NCI-H146 treated with DMSO at 0.1 percent for 48 hours (cell line): ENCODE measurements around the gene ARHGEF6.

ENCODE experiments used
- DNase-seq: peaks from one replicate; lab custom pipeline; 2025; ENCODE audit not compliant: unreplicated experiment; lab: John Stamatoyannopoulos, UW

Gene ARHGEF6

DNA sequence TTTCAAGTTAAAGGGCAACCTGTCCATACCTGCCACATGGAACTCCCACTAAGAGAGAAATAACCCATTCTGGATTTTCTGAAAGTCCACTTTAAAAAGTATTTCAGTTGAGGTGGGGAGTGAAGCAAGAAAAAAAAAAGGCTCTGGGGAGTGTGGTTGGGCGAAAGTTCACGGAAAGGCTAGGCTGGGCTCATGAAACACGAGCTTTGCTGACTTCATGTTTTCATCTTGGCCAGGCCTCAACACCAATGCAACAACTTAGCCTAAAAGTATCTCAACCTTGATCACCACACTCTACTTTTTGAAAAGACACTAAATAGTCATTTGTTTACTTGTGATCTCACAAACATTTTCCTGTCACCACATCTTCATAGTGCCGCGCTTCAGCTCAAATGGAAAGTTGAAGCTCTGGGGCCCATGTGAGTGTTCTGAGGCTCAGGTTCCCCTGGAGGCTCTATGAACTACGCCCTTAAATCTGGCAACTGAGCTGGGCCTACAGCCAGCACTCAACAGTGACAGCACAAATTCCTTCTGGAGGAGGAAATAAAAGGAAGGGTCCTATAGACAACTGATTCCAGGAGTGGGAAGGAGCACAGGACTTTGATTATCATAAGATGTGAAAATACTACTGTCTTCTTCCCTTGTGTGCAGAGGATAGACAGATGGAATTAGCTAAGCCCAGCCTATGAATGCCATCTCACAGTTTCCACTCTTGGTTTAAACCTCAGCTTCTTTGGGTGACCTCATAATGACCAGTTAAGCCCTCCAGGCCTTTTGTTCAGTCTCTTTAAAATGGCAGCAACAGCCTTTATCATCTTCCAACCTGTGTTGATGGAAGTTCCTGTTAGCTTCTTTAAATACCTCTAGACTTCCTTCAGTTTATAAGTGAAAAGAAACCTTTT lies 127.7 kb downstream of the ARHGEF6 start:
- no peak for DNase-seq

DNA sequence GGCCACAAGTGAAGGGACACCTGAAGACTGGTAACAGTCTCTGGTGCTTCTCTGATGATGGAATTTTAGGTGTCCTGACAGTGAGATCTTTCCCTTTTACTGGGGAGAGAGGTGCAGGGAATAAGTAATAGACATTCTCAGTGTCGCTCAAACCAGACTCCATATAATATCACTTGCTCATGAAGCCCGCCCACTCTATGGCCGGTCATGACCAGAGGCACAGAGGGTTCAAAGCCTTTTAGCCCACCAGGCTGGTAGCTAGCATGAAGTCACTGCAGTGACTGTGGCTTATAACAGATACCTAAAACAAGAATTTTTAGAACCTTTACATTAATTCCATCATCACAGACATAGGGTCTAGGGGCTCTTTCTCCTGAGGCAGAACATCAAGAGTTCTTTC lies 129.9 kb downstream of the ARHGEF6 start:
- DNase-seq: no peak

DNA sequence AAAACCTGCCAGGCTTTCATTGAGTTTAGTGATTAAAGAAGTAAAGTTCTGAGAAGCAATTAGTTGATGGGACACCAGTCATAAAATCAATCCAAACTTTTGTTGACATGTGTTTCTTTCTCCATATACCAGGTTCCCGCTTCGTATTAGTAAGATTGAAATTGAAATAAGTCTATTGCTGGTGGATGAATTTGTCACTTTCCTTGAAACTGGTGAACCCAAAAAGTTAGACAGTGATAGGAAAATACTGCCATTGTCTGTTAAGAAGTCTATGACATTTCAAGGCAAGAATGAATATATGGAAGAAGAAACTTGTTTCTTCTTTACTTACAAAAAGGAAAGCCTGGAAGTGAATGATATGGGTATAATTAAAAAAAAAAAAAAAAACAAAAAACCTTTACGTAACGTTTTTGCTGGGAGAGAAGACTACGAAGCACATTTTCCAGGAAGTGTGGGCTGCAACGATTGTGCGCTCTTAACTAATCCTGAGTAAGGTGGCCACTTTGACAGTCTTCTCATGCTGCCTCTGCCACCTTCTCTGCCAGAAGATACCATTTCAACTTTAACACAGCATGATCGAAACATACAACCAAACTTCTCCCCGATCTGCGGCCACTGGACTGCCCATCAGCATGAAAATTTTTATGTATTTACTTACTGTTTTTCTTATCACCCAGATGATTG lies 132.9 kb downstream of the ARHGEF6 start, which contains the start of gene CD40LG:
Gene CD40LG, plus strand, starts transcription at position 482 of the 684 bp plus-strand sequence. Its CDS starts 91 bp downstream, at position 573.
- DNase-seq: no peak

DNA sequence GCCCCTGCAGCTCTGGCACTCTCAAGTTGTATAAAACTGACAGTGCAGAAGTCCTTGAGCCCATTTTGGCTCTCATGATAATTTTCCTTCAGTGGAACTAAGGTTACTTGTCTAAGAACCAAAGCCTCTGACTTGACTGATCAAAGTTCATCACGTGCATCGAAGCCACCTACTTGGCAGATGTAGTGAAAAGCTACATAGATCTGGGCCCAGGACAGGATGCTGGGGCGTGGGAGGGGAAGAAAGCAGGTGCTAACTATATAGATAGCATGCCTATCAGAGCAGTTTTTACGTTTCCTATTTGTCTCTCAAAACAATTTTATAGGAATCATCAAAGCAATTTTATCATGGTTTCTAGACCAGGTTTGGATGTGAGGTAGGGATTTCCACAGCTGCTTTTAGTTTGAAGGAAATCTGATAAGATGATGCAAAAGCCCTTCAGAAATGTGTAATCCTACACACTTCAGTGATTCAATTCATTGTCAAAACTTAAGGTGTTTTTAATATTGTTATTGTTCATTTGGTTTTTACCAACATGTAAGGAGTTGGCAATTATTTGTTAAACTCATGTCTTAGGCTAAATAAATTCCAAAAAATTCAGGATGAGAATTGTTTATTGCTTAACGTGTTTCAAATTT lies 134.0 kb downstream of the ARHGEF6 start:
- no peak for DNase-seq

DNA sequence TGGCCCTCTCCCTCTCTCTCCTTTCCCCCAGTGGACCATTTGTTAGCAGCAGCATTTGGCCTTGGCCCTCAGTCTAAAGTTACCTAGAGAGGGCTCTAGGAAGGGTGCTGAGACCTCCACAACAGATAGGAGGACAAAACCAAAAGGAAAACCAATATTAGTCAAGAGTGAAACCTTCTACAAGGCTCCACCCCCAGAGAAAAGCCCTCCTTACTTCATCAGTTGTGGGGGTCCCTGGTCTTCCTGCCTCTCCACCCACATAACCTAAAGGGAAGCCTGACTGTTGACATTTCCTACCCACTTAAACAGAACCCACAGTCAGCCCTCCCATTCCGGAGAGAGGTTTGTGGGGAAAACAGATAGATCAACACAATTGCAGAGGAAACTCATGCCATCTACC lies 137.5 kb downstream of the ARHGEF6 start:
- DNase-seq: no peak

DNA sequence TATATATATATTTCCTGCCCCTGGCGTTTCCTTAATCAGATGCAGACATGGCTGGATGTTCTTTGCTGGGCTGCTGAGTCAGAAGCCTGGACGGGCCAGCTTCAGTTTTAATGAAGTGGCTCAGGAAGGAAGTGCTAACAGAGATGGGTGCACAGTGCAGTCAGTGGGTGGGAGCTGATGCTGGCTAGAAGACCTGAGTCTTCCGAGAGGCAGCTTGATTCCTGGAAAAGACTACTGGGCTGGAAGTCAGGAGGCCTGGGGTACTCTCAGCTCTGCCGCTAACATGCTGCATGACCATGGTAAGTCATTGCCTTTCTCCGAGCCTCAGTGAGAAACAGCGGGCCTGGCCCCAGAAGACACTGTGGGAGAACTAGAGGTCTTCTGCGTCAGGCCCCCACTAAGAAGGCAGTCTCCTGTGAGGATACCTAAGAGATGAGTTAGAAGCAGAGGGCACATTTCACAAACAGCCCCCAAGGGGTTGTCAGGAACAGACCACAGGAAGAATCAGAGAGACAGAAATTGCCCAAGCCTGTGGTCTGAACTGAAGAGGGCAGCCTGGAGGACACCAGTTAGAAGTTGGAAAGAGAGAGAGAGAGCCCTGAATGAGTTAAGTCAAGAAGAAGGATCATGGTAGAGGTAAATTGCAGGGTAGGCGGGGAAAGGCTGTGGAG lies 141.1 kb downstream of the ARHGEF6 start:
- no peak for DNase-seq

DNA sequence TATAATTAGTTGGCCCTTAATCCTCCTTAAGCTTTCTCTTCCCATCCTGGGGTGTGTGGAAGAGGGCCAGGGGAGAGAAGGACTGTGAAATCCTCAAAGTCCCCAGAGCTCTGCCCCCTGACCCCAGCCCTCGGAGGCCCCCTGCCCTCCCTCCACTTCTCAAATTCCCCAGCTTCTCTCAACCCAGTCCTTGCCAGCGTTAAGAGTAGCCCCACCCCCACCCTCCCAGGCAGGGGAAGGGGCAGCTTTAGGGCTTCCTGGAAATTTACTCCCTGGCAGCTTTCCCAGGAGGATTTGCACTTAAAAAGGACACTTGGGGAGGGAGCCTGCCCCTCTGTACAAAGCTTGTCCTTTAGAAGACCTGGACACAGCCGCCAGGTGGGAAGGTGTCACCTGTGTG lies 144.6 kb downstream of the ARHGEF6 start:
- no peak for DNase-seq

DNA sequence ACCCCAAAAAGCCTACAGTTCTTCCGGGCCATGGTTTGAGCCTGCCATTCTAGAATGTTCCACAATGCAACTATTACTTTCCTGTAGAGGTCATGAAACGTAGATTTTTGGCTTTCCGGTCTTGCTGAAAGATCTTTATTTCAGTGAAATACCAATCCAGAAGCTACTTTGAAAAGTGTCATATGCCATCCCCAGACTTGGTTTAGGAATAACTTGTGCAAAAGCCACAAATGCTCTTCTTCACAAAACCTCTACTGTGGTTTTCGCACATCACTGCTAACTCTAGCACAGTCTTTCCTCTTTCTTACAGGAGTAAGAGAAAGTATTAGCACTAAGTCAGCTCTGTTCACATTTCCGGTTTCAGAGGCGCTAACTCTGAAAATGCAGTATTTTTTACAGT lies 145.5 kb downstream of the ARHGEF6 start:
- no peak for DNase-seq

DNA sequence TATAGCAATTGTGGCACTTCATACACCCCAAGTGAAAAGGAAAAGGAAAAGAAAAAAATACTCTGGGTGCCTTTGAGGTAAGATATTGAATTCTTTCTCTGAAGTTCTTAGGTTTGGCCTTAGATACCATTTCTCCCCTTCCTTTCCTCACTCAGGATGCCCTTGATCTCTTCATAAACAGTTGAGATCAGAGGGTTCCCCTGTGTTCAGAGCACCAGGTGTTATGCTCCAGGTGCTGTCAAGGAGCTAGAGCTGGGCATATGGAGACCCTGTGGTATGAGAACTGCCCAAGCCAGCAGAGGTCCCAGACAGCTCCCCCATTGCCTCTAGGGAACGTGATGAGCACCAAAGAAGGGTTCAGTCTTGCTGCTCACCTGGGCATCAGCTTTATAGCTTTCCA lies 149.9 kb downstream of the ARHGEF6 start:
- DNase-seq: no peak

DNA sequence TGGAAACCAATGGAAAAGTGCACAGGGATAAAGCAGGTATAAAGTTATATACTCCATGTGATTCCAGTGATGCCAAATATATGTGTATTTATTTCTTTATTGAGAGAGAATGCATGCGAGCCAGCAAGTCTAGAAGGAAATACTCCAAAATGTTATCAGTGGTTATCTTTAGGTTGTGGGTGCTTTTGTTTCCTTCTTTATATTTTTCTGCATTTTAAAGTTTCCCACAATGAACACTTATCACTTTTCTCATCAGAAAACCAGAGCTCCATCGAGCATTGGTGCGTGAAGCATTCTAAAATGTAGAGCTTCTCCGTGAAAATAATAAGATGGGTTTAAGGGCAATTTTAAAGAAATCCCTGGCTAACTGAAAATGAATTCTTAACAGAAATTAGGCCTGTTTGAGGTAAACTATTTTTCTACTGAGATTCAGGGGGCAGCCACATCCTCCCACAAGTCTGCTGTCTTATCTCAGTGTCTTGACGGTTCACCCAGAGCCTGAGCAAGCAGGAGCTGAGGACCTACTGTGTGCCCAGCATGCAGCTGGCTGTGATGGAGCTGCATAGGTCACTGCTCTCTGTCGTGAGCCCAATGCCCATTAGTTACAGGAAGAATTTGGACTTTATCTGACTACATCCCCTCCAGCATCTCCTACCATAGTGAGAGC lies 151.5 kb downstream of the ARHGEF6 start:
- DNase-seq: no peak

DNA sequence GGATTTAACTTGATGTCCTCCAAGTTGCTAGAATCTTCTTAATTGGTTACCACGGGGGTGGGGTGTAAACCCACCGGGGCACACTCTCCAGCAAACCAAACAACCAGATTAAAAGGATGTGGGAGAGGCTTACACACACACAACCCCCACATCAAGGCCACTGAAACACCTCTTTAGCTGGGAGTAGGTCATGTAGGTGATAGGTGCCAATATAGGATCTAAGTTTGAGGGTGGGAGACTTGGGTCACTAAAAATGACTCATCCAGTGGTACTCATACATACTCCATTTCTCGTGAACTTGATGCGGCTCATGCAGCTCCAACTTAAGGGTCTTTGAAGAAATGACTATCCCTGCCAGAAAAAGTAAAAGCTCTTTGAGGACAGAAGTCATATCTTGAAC lies 153.3 kb downstream of the ARHGEF6 start:
- no peak for DNase-seq

DNA sequence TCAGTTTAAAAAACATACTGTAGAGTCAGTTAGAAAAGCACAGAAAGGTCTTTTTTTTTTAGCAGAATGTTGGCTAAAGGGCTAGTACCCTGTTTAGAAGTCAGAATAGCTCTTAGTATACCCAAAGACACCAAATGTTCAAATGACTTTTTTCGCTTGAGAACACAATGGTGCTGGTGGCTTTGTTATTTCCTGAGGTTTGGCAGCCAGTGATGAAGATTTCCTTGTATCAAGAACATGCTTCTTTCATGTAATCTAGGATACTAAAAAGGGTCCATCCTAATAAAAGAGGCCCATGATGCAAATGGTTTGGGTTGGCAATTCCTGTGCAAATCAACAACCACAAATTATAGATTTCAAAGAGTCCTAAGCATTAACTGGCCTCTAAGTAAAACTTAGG lies 153.8 kb downstream of the ARHGEF6 start:
- DNase-seq: no peak

DNA sequence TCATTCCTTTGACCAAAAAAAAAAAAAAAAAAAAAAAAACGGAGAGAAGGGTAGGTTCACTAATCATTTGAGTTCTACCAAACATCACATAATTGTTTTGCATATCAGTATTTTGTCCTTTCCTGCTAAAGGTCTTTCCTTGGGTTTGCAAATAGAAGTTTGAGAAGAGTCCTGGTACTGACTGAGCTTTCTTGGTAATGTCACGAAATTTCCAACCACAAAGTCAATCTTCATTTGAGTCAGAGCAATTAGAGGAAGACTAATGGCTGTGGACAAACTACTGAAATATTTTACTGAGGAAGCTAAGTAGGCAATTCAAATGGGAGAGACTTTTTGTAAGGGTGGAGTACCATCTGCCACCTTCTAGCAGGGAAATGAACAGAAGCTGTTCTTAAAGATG lies 154.5 kb downstream of the ARHGEF6 start:
- DNase-seq: no peak

DNA sequence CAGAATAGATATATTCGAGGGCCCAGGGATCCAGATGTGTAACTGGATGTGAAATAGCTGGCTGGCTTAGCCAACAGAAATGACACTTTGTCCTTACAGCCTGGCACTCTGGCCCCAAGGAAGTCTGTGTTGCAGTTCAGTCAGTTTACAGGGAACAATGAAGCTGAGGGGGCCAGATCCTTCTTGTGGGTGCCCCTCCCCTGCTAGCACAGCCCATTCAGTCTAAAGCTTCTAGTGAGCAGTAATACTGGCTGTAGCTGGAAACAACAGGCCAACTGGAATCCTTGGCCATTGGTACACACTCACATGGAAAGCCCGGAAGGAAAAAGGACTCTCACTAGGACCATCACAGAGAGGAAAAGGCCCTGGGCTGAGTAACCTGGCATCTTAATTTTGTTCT lies 155.5 kb downstream of the ARHGEF6 start:
- DNase-seq: no peak

DNA sequence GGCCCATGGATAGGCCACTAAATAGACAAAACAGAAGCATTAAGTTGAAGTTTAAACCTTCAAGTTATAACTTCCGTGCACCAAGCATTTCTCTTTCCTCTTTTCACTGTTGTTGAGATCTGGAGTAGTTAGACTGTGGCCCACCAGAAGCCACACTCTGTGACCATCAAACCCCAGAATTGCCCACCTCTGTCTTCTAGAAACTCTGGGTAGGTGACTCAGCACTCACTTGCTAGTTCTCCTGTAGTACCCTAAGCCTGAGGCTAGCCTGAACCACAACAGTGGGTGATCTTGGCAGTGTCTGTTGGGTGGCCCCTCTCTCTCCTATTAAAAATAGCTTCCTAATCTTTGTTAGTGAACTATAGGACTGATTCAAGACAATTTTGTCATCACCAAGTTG lies 157.3 kb downstream of the ARHGEF6 start:
- DNase-seq: no peak

DNA sequence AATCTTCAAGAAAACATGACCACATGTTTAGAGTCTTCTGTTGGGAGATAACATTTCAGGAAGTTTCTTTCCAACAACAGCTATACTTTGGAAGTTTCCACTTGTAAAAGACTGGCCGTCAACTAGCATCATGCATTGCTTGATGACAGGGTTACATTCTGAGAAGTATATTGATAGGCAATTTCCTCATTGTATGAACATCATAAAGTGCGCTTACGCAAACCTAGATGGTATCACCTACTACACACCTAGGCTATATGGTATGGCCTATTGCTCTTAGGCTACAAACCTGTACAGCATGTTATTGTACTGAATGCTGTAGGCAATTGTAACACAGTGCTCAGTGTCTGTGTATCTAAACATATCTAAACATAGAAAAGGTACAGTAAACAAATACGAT lies 158.2 kb downstream of the ARHGEF6 start:
- DNase-seq: no peak

DNA sequence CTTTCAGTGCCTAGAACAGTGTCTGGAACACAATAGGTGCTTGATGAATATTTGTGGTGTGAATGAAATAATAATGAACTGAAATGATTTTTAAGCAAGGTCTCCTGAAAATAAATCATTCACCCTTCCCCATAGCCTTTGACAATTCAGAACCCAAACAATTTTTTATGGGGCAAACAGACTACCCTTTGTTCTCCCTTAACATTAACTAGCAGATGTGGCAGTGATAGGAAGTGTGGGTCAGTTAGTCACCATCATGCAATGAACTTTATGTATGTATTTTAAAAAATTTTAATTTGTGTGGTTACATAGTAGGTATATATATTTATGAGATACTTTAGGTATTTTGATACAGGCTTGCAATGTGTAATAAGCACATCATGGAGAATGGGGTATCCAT lies 160.0 kb downstream of the ARHGEF6 start:
- no peak for DNase-seq

DNA sequence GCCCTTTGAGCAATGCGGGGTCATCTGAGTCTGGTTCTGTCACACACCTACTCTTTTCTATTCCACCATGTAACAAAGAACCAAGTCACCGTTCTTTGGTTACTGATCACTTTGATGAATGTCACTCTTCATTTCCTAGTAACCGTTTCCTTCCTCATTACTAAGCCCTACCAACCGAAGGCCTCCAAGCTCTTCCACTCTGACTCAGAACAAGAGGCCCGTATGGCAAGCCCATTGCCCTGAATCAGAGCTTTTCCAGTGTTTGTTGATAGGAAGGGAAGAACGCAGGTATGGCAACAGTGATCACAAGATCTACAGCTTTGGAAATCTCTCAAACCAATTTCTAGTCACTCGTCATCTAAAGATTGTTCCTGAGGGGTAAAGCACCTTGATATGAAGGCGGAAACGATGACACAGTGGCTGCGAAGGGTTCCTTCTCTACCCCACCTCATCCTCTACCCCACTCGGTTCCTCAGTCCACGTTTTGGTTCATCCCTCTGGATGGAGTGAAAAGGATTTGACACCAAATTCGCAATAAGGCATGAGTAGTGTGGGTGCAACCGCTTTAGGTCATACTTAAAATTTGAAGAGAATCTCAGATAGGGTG lies 160.7 kb downstream of the ARHGEF6 start:
- no peak for DNase-seq

DNA sequence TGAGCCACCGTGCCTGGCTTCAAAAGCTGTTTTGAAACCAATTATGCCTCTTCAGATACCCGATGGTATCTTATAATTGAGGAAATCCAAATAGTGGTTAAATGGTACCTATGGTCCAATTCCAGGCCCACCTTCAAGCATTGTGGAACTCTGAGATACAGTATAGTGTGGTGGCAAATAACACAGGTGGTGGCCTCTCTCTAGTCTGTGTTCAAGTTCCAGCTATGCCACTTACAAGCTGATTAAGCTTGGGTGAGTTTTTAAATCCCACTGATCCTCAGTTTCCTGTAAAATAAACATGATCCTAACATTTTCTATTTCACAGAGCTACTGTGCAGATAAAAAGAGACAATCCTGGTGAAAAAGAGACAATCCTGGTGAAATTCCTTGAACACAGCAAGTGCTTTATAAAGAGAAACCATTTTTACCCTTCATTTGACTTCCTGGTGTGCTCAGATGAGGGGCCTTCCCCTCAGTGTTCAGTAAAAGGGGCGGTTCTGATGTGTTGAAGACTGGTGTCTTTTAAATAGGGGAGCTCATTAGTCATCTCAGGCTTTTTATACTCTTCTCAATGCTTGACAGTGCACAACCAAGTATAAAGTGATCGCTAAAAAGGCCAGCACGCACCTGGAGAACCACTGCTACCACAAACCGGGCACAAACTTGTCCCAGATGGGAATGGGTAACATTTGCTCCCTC lies 163.6 kb downstream of the ARHGEF6 start:
- no peak for DNase-seq
